HCT116 (cell line): Measurements from ENCODE around the gene A2M. TPM values are rescaled to one million over a fixed set of nuclear protein-coding genes. Genes with fewer than 3 reads are reported as not detected.

ENCODE experiments used
- ATAC-seq: fragments of 200-7000 bp; cut with Tn5 transposase; 2 replicates; pipeline ENCODE4 v1.9.1; 2020; ENCODE audit warnings: mild to moderate bottlenecking, moderate library complexity
- BruUV-seq: library from RNA; stranded (reverse); fragments of 400-500 nt; replicated peaks from 2 replicates; lab custom pipeline; 2021; lab: Mats Ljungman, UMichigan
- CTCF ChIA-PET: fragments of 300-600 bp; sonication (Branson Sonifier 250); formaldehyde crosslinking; loops from one replicate; lab custom pipeline; 2021; ENCODE audit warnings: antibody characterized with exemption; lab: Charles Lee
- POLR2A ChIA-PET: fragments of 300-600, 350-600 bp; sonication (Branson Sonifier 250); formaldehyde crosslinking; loops from one replicate; lab custom pipeline; 2021; ENCODE audit warnings: antibody characterized with exemption; lab: Charles Lee
- RAD21 ChIA-PET, 2 experiments: fragments of 300-600 bp; sonication (Branson Sonifier 250); formaldehyde crosslinking; loops; one replicate each; lab custom pipeline; 2023; ENCODE audit warnings: low total read pairs in 2 of 2; ENCODE audit not compliant: uncharacterized antibody in 2 of 2, unreplicated experiment in 2 of 2, low non-redundant PET in 1 of 2; lab: Charles Lee
- DNase-seq: peaks from one replicate; pipeline ENCODE4 v3.0.0-alpha.2; 2010; ENCODE audit warnings: low read depth, low spot score
- H2AFZ ChIP-seq: fragments of 200-600 bp; shearing (Covaris generic), sonication (generic); 2 replicates; pipeline ENCODE4 v1.6.1; 2017; ENCODE audit warnings: low read depth, mixed run types, mixed read lengths, antibody characterized with exemption, low read length; ENCODE audit not compliant: poor library complexity, severe bottlenecking
- H3K27ac ChIP-seq: 2 replicates; pipeline ENCODE4 v1.5.1; 2012; ENCODE audit warnings: low read depth, low read length
- H3K27me3 ChIP-seq: fragments of 200-600 bp; sonication (generic); 2 replicates; pipeline ENCODE4 v1.6.1; 2016; ENCODE audit warnings: mixed run types, low read length, mixed read lengths; ENCODE audit not compliant: insufficient read depth
- H3K36me3 ChIP-seq, 2 experiments: fragments of 200-500 bp in 1 of 2; fragments of 200-600 bp in 1 of 2; sonication (Bioruptor generic) in 1 of 2; sonication (generic) in 1 of 2; 2 replicates each; pipeline versions ENCODE4 v1.5.1 to v1.6.1; 2014 to 2016; ENCODE audit warnings: low read length in 2 of 2, inconsistent platforms in 1 of 2, mixed read lengths in 1 of 2, mixed run types in 1 of 2; ENCODE audit not compliant: insufficient read depth in 2 of 2, control insufficient read depth in 1 of 2
- H3K4me1 ChIP-seq, 2 experiments: fragments of 200-600 bp in 1 of 2; sonication (generic) in 1 of 2; 2 replicates each; pipeline versions ENCODE4 v1.5.1 to v1.6.1; 2012 to 2017; ENCODE audit warnings: low read length in 2 of 2, inconsistent platforms in 1 of 2, mild to moderate bottlenecking in 1 of 2, mixed read lengths in 1 of 2, mixed run types in 1 of 2, moderate library complexity in 1 of 2; ENCODE audit not compliant: insufficient read depth in 2 of 2, control insufficient read depth in 1 of 2
- H3K4me2 ChIP-seq: fragments of 200-600 bp; sonication (generic); 2 replicates; pipeline ENCODE4 v1.6.1; 2017; ENCODE audit warnings: mixed run types, low read length, mixed read lengths
- H3K4me3 ChIP-seq, 2 experiments: fragments of 200-600 bp in 1 of 2; sonication (generic) in 1 of 2; replicated peaks in 1 of 2; 2 replicates each; pipeline ENCODE4 v1.5.1; 2011 to 2016; ENCODE audit warnings: low read length in 2 of 2, control low read depth in 1 of 2, low read depth in 1 of 2, mild to moderate bottlenecking in 1 of 2, mixed read lengths in 1 of 2, mixed run types in 1 of 2
- H3K79me2 ChIP-seq: fragments of 200-600 bp; sonication (generic); 2 replicates; pipeline ENCODE4 v1.6.1; 2017; ENCODE audit warnings: mild to moderate bottlenecking, mixed run types, low read length, moderate library complexity, mixed read lengths; ENCODE audit not compliant: insufficient read depth
- H3K9ac ChIP-seq: fragments of 200-600 bp; sonication (generic); 2 replicates; pipeline ENCODE4 v1.6.1; 2016; ENCODE audit warnings: low read length, mixed read lengths
- H3K9me2 ChIP-seq: fragments of 200-600 bp; sonication (generic), shearing (Covaris generic); 2 replicates; pipeline ENCODE4 v1.6.1; 2017; ENCODE audit warnings: mixed run types, mild to moderate bottlenecking, moderate library complexity; ENCODE audit not compliant: insufficient read depth
- H3K9me3 ChIP-seq, 2 experiments: fragments of 200-500 bp in 1 of 2; fragments of 200-600 bp in 1 of 2; sonication (Bioruptor generic) in 1 of 2; sonication (generic) in 1 of 2; 2 replicates each; pipeline ENCODE4 v1.6.1; 2014 to 2017; ENCODE audit warnings: low read length in 2 of 2, mixed read lengths in 2 of 2, inconsistent platforms in 1 of 2, low read depth in 1 of 2, mild to moderate bottlenecking in 1 of 2, mixed run types in 1 of 2, moderate library complexity in 1 of 2; ENCODE audit not compliant: control insufficient read depth in 1 of 2, insufficient read depth in 1 of 2
- H4K20me1 ChIP-seq: fragments of 200-600 bp; sonication (generic), shearing (Covaris generic); 2 replicates; pipeline ENCODE4 v1.6.1; 2017; ENCODE audit warnings: mixed run types, mild to moderate bottlenecking, moderate library complexity; ENCODE audit not compliant: insufficient read depth
- FOSL1 ChIP-seq: IDR thresholded peaks from 2 replicates; pipeline ENCODE4 v1.6.1; 2012; ENCODE audit warnings: low read depth
- RAD21 ChIP-seq: IDR thresholded peaks from 2 replicates; pipeline ENCODE4 v1.6.1; 2012; ENCODE audit warnings: low read depth, mild to moderate bottlenecking
- REST ChIP-seq: IDR thresholded peaks from 2 replicates; pipeline ENCODE4 v1.6.1; 2012; ENCODE audit warnings: low read depth
- intact Hi-C: fragments of 100-400 bp; cut with micrococcal nuclease; formaldehyde crosslinking; loops from 2 replicates; pipeline ENCODE4 v1.10.0; 2022
- total RNA-seq: library from RNA; stranded (reverse); gene quantifications from one replicate; pipeline ENCODE4 v1.2.1, GENCODE V29; 2021; ENCODE audit not compliant: unreplicated experiment
- TF ChIP-seq, protein P1 (sequence below), 3 experiments: fragments of 200-600 bp in 1 of 3; sonication (generic) in 1 of 3; IDR thresholded peaks in 2 of 3; conservative IDR thresholded peaks in 1 of 3; 2 replicates each; pipeline ENCODE4 v1.5.1; 2012 to 2017; ENCODE audit warnings: low read depth in 2 of 3, low read length in 2 of 3, antibody characterized with exemption in 1 of 3, borderline replicate concordance in 1 of 3, control low read depth in 1 of 3, mild to moderate bottlenecking in 1 of 3, mixed read lengths in 1 of 3, mixed run types in 1 of 3, moderate library complexity in 1 of 3; ENCODE audit not compliant: insufficient read depth in 1 of 3
- TF ChIP-seq, protein P2 (sequence below): IDR thresholded peaks from 2 replicates; pipeline ENCODE4 v1.6.1; 2012

Gene A2M
- total RNA-seq, 1 experiment from 2014 or later = 3.0 TPM

DNA sequence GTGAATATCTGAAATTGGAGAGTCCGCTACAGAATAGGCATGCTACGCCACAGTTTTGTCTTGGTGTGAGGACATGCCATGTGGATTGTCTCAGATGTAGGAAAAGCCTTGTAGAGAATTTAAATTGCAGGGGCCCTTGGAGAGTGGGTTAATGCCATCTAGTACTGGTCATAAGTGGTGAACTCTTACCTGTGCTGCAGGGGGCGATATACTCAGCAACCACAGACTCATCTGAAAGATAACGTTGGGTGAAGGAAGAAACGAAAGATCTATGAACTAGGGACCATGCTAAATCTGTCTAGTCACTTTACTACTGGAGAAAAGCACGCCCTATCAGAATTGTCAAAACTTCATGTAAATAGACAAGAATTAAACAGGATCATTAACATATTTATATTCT is 33.7 kb upstream of the A2M start:
- H3K36me3 ChIP-seq = no peaks in the 10 kb centered on the region
- H4K20me1 ChIP-seq = no peaks in the 10 kb centered on the region
- TF ChIP-seq, protein P1, sequence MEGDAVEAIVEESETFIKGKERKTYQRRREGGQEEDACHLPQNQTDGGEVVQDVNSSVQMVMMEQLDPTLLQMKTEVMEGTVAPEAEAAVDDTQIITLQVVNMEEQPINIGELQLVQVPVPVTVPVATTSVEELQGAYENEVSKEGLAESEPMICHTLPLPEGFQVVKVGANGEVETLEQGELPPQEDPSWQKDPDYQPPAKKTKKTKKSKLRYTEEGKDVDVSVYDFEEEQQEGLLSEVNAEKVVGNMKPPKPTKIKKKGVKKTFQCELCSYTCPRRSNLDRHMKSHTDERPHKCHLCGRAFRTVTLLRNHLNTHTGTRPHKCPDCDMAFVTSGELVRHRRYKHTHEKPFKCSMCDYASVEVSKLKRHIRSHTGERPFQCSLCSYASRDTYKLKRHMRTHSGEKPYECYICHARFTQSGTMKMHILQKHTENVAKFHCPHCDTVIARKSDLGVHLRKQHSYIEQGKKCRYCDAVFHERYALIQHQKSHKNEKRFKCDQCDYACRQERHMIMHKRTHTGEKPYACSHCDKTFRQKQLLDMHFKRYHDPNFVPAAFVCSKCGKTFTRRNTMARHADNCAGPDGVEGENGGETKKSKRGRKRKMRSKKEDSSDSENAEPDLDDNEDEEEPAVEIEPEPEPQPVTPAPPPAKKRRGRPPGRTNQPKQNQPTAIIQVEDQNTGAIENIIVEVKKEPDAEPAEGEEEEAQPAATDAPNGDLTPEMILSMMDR (IDR thresholded peaks at IDR 0.05 in 2 of 3, conservative IDR thresholded peaks at IDR 0.05 in 1 of 3; ENCODE audit: borderline replicate concordance in 1 of 3, insufficient read depth in 1 of 3, low read depth in 2 of 3, low read length in 2 of 3) = peak; percentile 12 to 71 (median 68); a peak in 4 of 6 replicates
- no peak for TF ChIP-seq FOSL1
- TF ChIP-seq, protein P2, sequence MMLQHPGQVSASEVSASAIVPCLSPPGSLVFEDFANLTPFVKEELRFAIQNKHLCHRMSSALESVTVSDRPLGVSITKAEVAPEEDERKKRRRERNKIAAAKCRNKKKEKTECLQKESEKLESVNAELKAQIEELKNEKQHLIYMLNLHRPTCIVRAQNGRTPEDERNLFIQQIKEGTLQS = no peak
- no peak for TF ChIP-seq REST
- peak; percentile 31; the same call in 1 of the 2 replicates for TF ChIP-seq RAD21
- H3K27ac ChIP-seq = no peak overlapping the region
- H3K4me2 ChIP-seq = no peak overlapping the region
- BruUV-seq = no TSS peak
- H3K9me2 ChIP-seq = no peaks in the 10 kb centered on the region
- RAD21 ChIA-PET = no interaction called here
- ATAC-seq (peak; percentile 90), DNase-seq (peak; percentile 16)
- no peak overlapping the region for H2AFZ ChIP-seq
- H3K4me1 ChIP-seq = no peaks in the 10 kb centered on the region
- H3K4me3 ChIP-seq = no peak overlapping the region
- no peaks in the 10 kb centered on the region for H3K9me3 ChIP-seq
- no peaks in the 10 kb centered on the region for H3K79me2 ChIP-seq
- intact Hi-C loops = no loop called here
- H3K9ac ChIP-seq = no peak overlapping the region
- CTCF ChIA-PET = interaction anchor here (1.0 kb wide), 1 partner anchor 14 kb away, joined by 3 read pairs; no protein-coding TSS in a partner anchor
- peaks cover 53% of the 10 kb centered on the region for H3K27me3 ChIP-seq
- POLR2A ChIA-PET = no interaction called here
